Gastroesophageal sphincter (tissue), 3 donors: ENCODE results near the gene MSMO1.

ENCODE experiments used
- POLR2A ChIP-seq, 2 donors: fragments of 450-650 bp; IDR thresholded peaks; one replicate each; pipeline ENCODE4 v1.6.1; 2017; ENCODE audit warnings: antibody characterized with exemption in 2 of 2, mild to moderate bottlenecking in 2 of 2, moderate library complexity in 1 of 2
- TF ChIP-seq, protein P1 (sequence below), 4 experiments: fragments of 200-600 bp in 2 of 4; fragments of 450-650 bp in 2 of 4; sonication (generic) in 1 of 4; IDR thresholded peaks; one replicate each; pipeline ENCODE4 v1.5.1; 2017 to 2019; ENCODE audit warnings: antibody characterized with exemption in 4 of 4, mild to moderate bottlenecking in 2 of 4, moderate library complexity in 2 of 4

DNA sequence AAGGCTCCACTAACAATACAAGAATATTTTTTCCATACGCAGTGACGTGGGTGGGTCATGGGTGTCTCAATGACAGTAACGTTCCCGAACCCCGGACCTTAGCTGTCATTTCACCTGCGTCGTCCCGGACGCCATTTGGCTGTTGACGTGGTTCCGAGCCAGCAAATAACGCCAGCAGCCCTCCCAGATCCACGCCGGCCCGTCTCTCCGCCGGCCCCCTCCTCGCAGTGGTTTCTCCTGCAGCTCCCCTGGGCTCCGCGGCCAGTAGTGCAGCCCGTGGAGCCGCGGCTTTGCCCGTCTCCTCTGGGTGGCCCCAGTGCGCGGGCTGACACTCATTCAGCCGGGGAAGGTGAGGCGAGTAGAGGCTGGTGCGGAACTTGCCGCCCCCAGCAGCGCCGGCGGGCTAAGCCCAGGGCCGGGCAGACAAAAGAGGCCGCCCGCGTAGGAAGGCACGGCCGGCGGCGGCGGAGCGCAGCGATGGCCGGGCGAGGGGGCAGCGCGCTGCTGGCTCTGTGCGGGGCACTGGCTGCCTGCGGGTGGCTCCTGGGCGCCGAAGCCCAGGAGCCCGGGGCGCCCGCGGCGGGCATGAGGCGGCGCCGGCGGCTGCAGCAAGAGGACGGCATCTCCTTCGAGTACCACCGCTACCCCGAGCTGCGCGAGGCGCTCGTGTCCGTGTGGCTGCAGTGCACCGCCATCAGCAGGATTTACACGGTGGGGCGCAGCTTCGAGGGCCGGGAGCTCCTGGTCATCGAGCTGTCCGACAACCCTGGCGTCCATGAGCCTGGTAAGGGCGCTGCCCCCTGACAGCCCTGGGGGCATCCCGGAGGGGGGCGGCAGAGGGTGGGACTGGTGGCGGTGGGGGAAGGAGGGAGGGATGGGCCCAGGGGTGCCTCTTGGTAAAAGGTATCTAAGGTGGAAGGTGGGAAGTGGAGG, 51.5 kb downstream of the MSMO1 start, which contains the start of gene CPE:
- TF ChIP-seq, protein P1, sequence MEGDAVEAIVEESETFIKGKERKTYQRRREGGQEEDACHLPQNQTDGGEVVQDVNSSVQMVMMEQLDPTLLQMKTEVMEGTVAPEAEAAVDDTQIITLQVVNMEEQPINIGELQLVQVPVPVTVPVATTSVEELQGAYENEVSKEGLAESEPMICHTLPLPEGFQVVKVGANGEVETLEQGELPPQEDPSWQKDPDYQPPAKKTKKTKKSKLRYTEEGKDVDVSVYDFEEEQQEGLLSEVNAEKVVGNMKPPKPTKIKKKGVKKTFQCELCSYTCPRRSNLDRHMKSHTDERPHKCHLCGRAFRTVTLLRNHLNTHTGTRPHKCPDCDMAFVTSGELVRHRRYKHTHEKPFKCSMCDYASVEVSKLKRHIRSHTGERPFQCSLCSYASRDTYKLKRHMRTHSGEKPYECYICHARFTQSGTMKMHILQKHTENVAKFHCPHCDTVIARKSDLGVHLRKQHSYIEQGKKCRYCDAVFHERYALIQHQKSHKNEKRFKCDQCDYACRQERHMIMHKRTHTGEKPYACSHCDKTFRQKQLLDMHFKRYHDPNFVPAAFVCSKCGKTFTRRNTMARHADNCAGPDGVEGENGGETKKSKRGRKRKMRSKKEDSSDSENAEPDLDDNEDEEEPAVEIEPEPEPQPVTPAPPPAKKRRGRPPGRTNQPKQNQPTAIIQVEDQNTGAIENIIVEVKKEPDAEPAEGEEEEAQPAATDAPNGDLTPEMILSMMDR (IDR thresholded peaks at IDR 0.05), result peak; percentile 47 to 85 (median 62)
- peak; percentile 83 to 85 for TF ChIP-seq POLR2A (IDR thresholded peaks at IDR 0.05)
